Mesendoderm (in vitro differentiated cells): ENCODE results near the gene CHD1L.
A peak's percentile ranks its signal among the peaks of the same experiment; 100 is the strongest.

Experiments
- DNase-seq: peaks from one replicate; pipeline ENCODE4 v3.0.0; 2013
- H2AK5ac ChIP-seq: 2 replicates; pipeline ENCODE4 v1.6.1; 2013; ENCODE audit warnings: low read length, inconsistent platforms
- H2BK120ac ChIP-seq: 2 replicates; pipeline ENCODE4 v1.6.1; 2013; ENCODE audit warnings: low read depth, mild to moderate bottlenecking, low read length, moderate library complexity, mixed read lengths
- H2BK15ac ChIP-seq: replicated peaks from 2 replicates; pipeline ENCODE4 v1.6.1; 2013; ENCODE audit warnings: low read depth, mild to moderate bottlenecking, moderate library complexity
- H2BK5ac ChIP-seq: 2 replicates; pipeline ENCODE4 v1.6.1; 2013; ENCODE audit warnings: low read length, inconsistent platforms
- H3K18ac ChIP-seq: 2 replicates; pipeline ENCODE4 v1.6.1; 2013; ENCODE audit warnings: mild to moderate bottlenecking, low read length, mixed read lengths
- H3K23ac ChIP-seq: one replicate; pipeline ENCODE4 v1.6.1; 2013; ENCODE audit warnings: low read length
- H3K27ac ChIP-seq: 2 replicates; pipeline ENCODE4 v1.5.1; 2013; ENCODE audit warnings: low read depth, mild to moderate bottlenecking, inconsistent platforms, low read length, moderate library complexity
- H3K27me3 ChIP-seq: 2 replicates; pipeline ENCODE4 v1.6.1; 2013; ENCODE audit warnings: low read length, control low read depth, mild to moderate bottlenecking, inconsistent platforms; ENCODE audit not compliant: insufficient read depth, poor library complexity
- H3K36me3 ChIP-seq: 2 replicates; pipeline ENCODE4 v1.6.1; 2013; ENCODE audit warnings: low read length, inconsistent platforms; ENCODE audit not compliant: control insufficient read depth, insufficient read depth
- H3K4ac ChIP-seq: one replicate; pipeline ENCODE4 v1.6.1; 2013; ENCODE audit warnings: low read depth, mild to moderate bottlenecking, low read length, moderate library complexity
- H3K4me1 ChIP-seq: 2 replicates; pipeline ENCODE4 v1.6.1; 2013; ENCODE audit warnings: low read depth, low read length, inconsistent platforms; ENCODE audit not compliant: control insufficient read depth
- H3K4me2 ChIP-seq: 2 replicates; pipeline ENCODE4 v1.6.1; 2013; ENCODE audit warnings: low read length
- H3K4me3 ChIP-seq: 2 replicates; pipeline ENCODE4 v1.5.1; 2013; ENCODE audit warnings: mild to moderate bottlenecking, low read length
- H3K56ac ChIP-seq: one replicate; pipeline ENCODE4 v1.6.1; 2013; ENCODE audit warnings: low read length
- H3K79me1 ChIP-seq: 2 replicates; pipeline ENCODE4 v1.6.1; 2013; ENCODE audit warnings: low read length, inconsistent platforms
- H3K79me2 ChIP-seq: 2 replicates; pipeline ENCODE4 v1.6.1; 2013; ENCODE audit warnings: mild to moderate bottlenecking, low read length; ENCODE audit not compliant: control insufficient read depth, insufficient read depth
- H3K9ac ChIP-seq: 2 replicates; pipeline ENCODE4 v1.6.1; 2013; ENCODE audit warnings: low read length, inconsistent platforms
- H4K5ac ChIP-seq: one replicate; pipeline ENCODE4 v1.6.1; 2013; ENCODE audit warnings: low read length
- H4K8ac ChIP-seq: one replicate; pipeline ENCODE4 v1.6.1; 2013; ENCODE audit warnings: low read depth, mild to moderate bottlenecking, control low read depth, low read length, moderate library complexity
- WGBS: extraction: QIAGEN DNeasy Blood & Tissue Kit; methylation state at CpG from one replicate; pipeline ENCODE4 v1.1.7; 2013; ENCODE audit warnings: low lambda C conversion rate, missing lambda C conversion rate; ENCODE audit not compliant: insufficient coverage; ENCODE audit errors: extremely low coverage; 5-methylcytosine and 5-hydroxymethylcytosine counted together

CHD1L gene

GRCh38 chr1:147207192-147207591 lies 35.3 kb upstream of the CHD1L start:
- Histone ChIP-seq H2BK120ac (no peak overlapping the region), H3K79me2 (no peaks in the 10 kb centered on the region), H3K36me3 (no peaks in the 10 kb centered on the region), H2BK15ac (no peak overlapping the region), H4K8ac (no peak overlapping the region), H2AK5ac (no peak overlapping the region), H3K18ac (no peak overlapping the region), H4K5ac (no peak overlapping the region), H3K79me1 (no peaks in the 10 kb centered on the region), H2BK5ac (no peak overlapping the region), H3K9ac (no peak overlapping the region), H3K23ac (no peak overlapping the region), H3K4me3 (no peak overlapping the region), H3K27ac (no peak overlapping the region), H3K4me1 (no peaks in the 10 kb centered on the region), H3K56ac (no peak overlapping the region), H3K4ac (no peak overlapping the region), H3K27me3 (no peaks in the 10 kb centered on the region), H3K4me2 (no peak overlapping the region)
- no peak for DNase-seq
- WGBS, result no CpG with 5 or more reads among the region's 1 CpG

- H3K27me3 ChIP-seq, result no peaks in the 10 kb centered on the region
- H3K79me2 ChIP-seq, result no peaks in the 10 kb centered on the region
- H3K4me2 ChIP-seq, result no peak overlapping the region
- no peaks in the 10 kb centered on the region for H3K36me3 ChIP-seq
- no peak overlapping the region for H3K18ac ChIP-seq
- H4K8ac ChIP-seq, result no peak overlapping the region
- DNase-seq, result no peak
- no peak overlapping the region for H3K23ac ChIP-seq
- no peaks in the 10 kb centered on the region for H3K79me1 ChIP-seq
- H3K4me1 ChIP-seq, result no peaks in the 10 kb centered on the region
- no peak overlapping the region for H3K27ac ChIP-seq
- H2BK5ac ChIP-seq, result no peak overlapping the region
- no peak overlapping the region for H2AK5ac ChIP-seq
- no peak overlapping the region for H4K5ac ChIP-seq
- no peak overlapping the region for H3K4me3 ChIP-seq
- no peak overlapping the region for H3K56ac ChIP-seq
- no peak overlapping the region for H2BK120ac ChIP-seq
- H2BK15ac ChIP-seq, result no peak overlapping the region
- H3K9ac ChIP-seq, result no peak overlapping the region
- no peak overlapping the region for H3K4ac ChIP-seq
- no CpG with 5 or more reads among the region's 7 CpGs for WGBS
Measured at GRCh38 chr1:147208619-147209018, 33.9 kb upstream of the CHD1L start.

GRCh38 chr1:147209825-147210821 lies 32.4 kb upstream of the CHD1L start:
- no peak overlapping the region for H2BK15ac ChIP-seq
- no peak overlapping the region for H3K18ac ChIP-seq
- no peak overlapping the region for H2BK5ac ChIP-seq
- H3K4ac ChIP-seq, result no peak overlapping the region
- no peaks in the 10 kb centered on the region for H3K4me1 ChIP-seq
- no CpG with 5 or more reads among the region's 3 CpGs for WGBS
- no peak overlapping the region for H4K5ac ChIP-seq
- no peak overlapping the region for H2BK120ac ChIP-seq
- H3K27me3 ChIP-seq, result no peaks in the 10 kb centered on the region
- H3K4me3 ChIP-seq, result no peak overlapping the region
- no peak overlapping the region for H3K4me2 ChIP-seq
- H3K23ac ChIP-seq, result no peak overlapping the region
- H3K27ac ChIP-seq, result no peak overlapping the region
- no peaks in the 10 kb centered on the region for H3K79me2 ChIP-seq
- H2AK5ac ChIP-seq, result no peak overlapping the region
- H3K79me1 ChIP-seq, result no peaks in the 10 kb centered on the region
- no peak overlapping the region for H3K9ac ChIP-seq
- DNase-seq, result no peak
- no peaks in the 10 kb centered on the region for H3K36me3 ChIP-seq
- H4K8ac ChIP-seq, result no peak overlapping the region
- no peak overlapping the region for H3K56ac ChIP-seq

- no peak overlapping the region for H4K5ac ChIP-seq
- no peak overlapping the region for H3K27ac ChIP-seq
- H3K56ac ChIP-seq, result no peak overlapping the region
- no peaks in the 10 kb centered on the region for H3K4me1 ChIP-seq
- no peak overlapping the region for H3K23ac ChIP-seq
- H3K79me2 ChIP-seq, result no peaks in the 10 kb centered on the region
- no peak overlapping the region for H2BK120ac ChIP-seq
- no peak overlapping the region for H2BK5ac ChIP-seq
- H3K9ac ChIP-seq, result no peak overlapping the region
- H3K4me2 ChIP-seq, result no peak overlapping the region
- no peak overlapping the region for H2AK5ac ChIP-seq
- no peak overlapping the region for H4K8ac ChIP-seq
- H3K4ac ChIP-seq, result no peak overlapping the region
- no peak overlapping the region for H2BK15ac ChIP-seq
- no peak for DNase-seq
- H3K18ac ChIP-seq, result no peak overlapping the region
- H3K36me3 ChIP-seq, result no peaks in the 10 kb centered on the region
- no peaks in the 10 kb centered on the region for H3K27me3 ChIP-seq
- 100% methylated on average over 1 of the region's 2 CpGs for WGBS
- H3K79me1 ChIP-seq, result no peaks in the 10 kb centered on the region
- no peak overlapping the region for H3K4me3 ChIP-seq
Measured at GRCh38 chr1:147210987-147211386, 31.5 kb upstream of the CHD1L start.

- Histone ChIP-seq H2BK15ac (no peak overlapping the region), H2BK5ac (no peak overlapping the region), H3K18ac (no peak overlapping the region), H3K79me2 (no peaks in the 10 kb centered on the region), H2AK5ac (no peak overlapping the region), H4K8ac (no peak overlapping the region), H3K36me3 (no peaks in the 10 kb centered on the region), H3K79me1 (no peaks in the 10 kb centered on the region), H3K27me3 (no peaks in the 10 kb centered on the region), H4K5ac (no peak overlapping the region), H3K56ac (no peak overlapping the region), H2BK120ac (no peak overlapping the region), H3K4me2 (no peak overlapping the region), H3K9ac (no peak overlapping the region), H3K4me3 (no peak overlapping the region), H3K23ac (no peak overlapping the region), H3K27ac (no peak overlapping the region), H3K4ac (no peak overlapping the region), H3K4me1 (no peaks in the 10 kb centered on the region)
- DNase-seq, result no peak
- no CpG with 5 or more reads among the region's 2 CpGs for WGBS
Measured at GRCh38 chr1:147211577-147211976, 30.9 kb upstream of the CHD1L start.

GRCh38 chr1:147213271-147213670 lies 29.2 kb upstream of the CHD1L start:
- H3K4me1 ChIP-seq, result no peaks in the 10 kb centered on the region
- no peaks in the 10 kb centered on the region for H3K36me3 ChIP-seq
- H3K27me3 ChIP-seq, result no peaks in the 10 kb centered on the region
- H3K27ac ChIP-seq, result no peak overlapping the region
- no peak overlapping the region for H3K9ac ChIP-seq
- no peak overlapping the region for H2BK120ac ChIP-seq
- H3K56ac ChIP-seq, result no peak overlapping the region
- H4K5ac ChIP-seq, result no peak overlapping the region
- no peak overlapping the region for H3K4me2 ChIP-seq
- H2BK15ac ChIP-seq, result no peak overlapping the region
- no peak overlapping the region for H2BK5ac ChIP-seq
- H3K4ac ChIP-seq, result no peak overlapping the region
- no peak overlapping the region for H3K23ac ChIP-seq
- H3K79me2 ChIP-seq, result no peaks in the 10 kb centered on the region
- H3K79me1 ChIP-seq, result no peaks in the 10 kb centered on the region
- H3K4me3 ChIP-seq, result no peak overlapping the region
- no peak overlapping the region for H2AK5ac ChIP-seq
- no peak overlapping the region for H4K8ac ChIP-seq
- H3K18ac ChIP-seq, result no peak overlapping the region
- DNase-seq, result peak; percentile 20
